ENCODE data around the gene MACROH2A2.
"Not testable (repeated sequence)": the region's sequence is repeated elsewhere in the genome, so short reads cannot be mapped to it uniquely, and the experiment has no call there.

The MACROH2A2 gene

GRCh38 chr10:70038923-70039322, 13.7 kb upstream of the MACROH2A2 start:
- FAIRE-seq (no peak), DNase-seq (ENCODE audit: insufficient read length, low spot score) (no peak)
- no peak for TF ChIP-seq CTCF (IDR thresholded peaks at IDR 0.05; ENCODE audit: insufficient read depth, missing control alignments)

GRCh38 chr10:70041016-70041415, 11.6 kb upstream of the MACROH2A2 start:
- FAIRE-seq (no peak), DNase-seq (ENCODE audit: insufficient read length, low spot score) (no peak)

GRCh38 chr10:70041739-70042138, 10.9 kb upstream of the MACROH2A2 start:
- FAIRE-seq; DNase-seq (ENCODE audit: insufficient read length, low spot score): not testable (repeated sequence)

More at GRCh38 chr10:70041016-70041415, 11.6 kb upstream of the MACROH2A2 start:
- no peak for TF ChIP-seq CTCF (IDR thresholded peaks at IDR 0.05; ENCODE audit: insufficient read depth, missing control alignments)

- DNase-seq (ENCODE audit: insufficient read length, low spot score); FAIRE-seq: not testable (repeated sequence)
Observed at GRCh38 chr10:70047066-70047465, 5.6 kb upstream of the MACROH2A2 start.

GRCh38 chr10:70048030-70048723, 4.5 kb upstream of the MACROH2A2 start:
- TF ChIP-seq CTCF (IDR thresholded peaks at IDR 0.05; ENCODE audit: insufficient read depth, missing control alignments), result no peak
- DNase-seq (ENCODE audit: insufficient read length, low spot score) (no peak), FAIRE-seq (no peak)

- FAIRE-seq, result no peak
- no peak for DNase-seq (ENCODE audit: insufficient read length, low spot score)
- TF ChIP-seq CTCF (IDR thresholded peaks at IDR 0.05; ENCODE audit: insufficient read depth, missing control alignments), result no peak
Observed at GRCh38 chr10:70051848-70052247, 798 bp upstream of the MACROH2A2 start.

- no peak for FAIRE-seq
Observed at GRCh38 chr10:70053218-70053840, 683 bp downstream of the MACROH2A2 start.

More at GRCh38 chr10:70053218-70053840, 683 bp downstream of the MACROH2A2 start:
- DNase-seq (ENCODE audit: insufficient read length, low spot score), result no peak
- TF ChIP-seq CTCF (IDR thresholded peaks at IDR 0.05; ENCODE audit: insufficient read depth, missing control alignments), result no peak

Measured in D721Med (cell line).